A549 (cell line): ENCODE measurements around the gene RGS6. TPM values are rescaled to one million over a fixed set of nuclear protein-coding genes. Genes with fewer than 3 reads are reported as not detected.

Source experiments
- ATAC-seq, 2 experiments: fragments of 200-7000 bp in 1 of 2; fragments of >200 bp in 1 of 2; cut with Nextera tagmentation in 1 of 2; cut with Tn5 transposase in 1 of 2; 3 replicates each; pipeline versions ENCODE4 v1.8.0 to v1.9.1; 2018 to 2020; ENCODE audit warnings: mild to moderate bottlenecking in 1 of 2, moderate library complexity in 1 of 2
- CTCF ChIA-PET: fragments of 300-600 bp; sonication (Branson Sonifier 250); formaldehyde crosslinking; extraction: SDS; loops from one replicate; lab custom pipeline; 2021; ENCODE audit warnings: antibody characterized with exemption, inconsistent platforms; lab: Yijun Ruan, JAX
- POLR2A ChIA-PET: fragments of 350-600 bp; formaldehyde crosslinking; extraction: SDS; loops from one replicate; lab custom pipeline; 2021; ENCODE audit warnings: antibody characterized with exemption, inconsistent platforms; lab: Yijun Ruan, JAX
- DNase-seq, 2 experiments: peaks; one replicate each; pipeline versions ENCODE4 v3.0.0 to v3.0.0-alpha.2; 2011 to 2016; ENCODE audit warnings: low read depth in 1 of 2, low spot score in 1 of 2
- FAIRE-seq: peaks from 2 replicates; lab custom pipeline; 2011; peaks lifted over from hg19 to GRCh38; lab: Jason Lieb, UNC
- H3K27ac ChIP-seq, 2 experiments: fragments of >200 bp; sonication (Bioruptor Twin); formaldehyde crosslinking; 3 replicates each; pipeline ENCODE4 v1.5.1; 2016 to 2017
- H3K4me1 ChIP-seq: fragments of >200 bp; sonication (Bioruptor Twin); formaldehyde crosslinking; 3 replicates; pipeline ENCODE4 v1.6.1; 2016
- H3K4me2 ChIP-seq: fragments of >200 bp; sonication (Bioruptor Twin); formaldehyde crosslinking; 3 replicates; pipeline ENCODE4 v1.6.1; 2016
- H3K4me3 ChIP-seq: fragments of >200 bp; sonication (Bioruptor Twin); formaldehyde crosslinking; 3 replicates; pipeline ENCODE4 v1.5.1; 2016
- H3K9me3 ChIP-seq: fragments of >200 bp; sonication (Bioruptor Twin); formaldehyde crosslinking; 3 replicates; pipeline ENCODE4 v1.6.1; 2016
- BHLHE40 ChIP-seq: IDR thresholded peaks from 2 replicates; pipeline ENCODE4 v1.6.1; 2012; ENCODE audit warnings: low read depth, low read length, inconsistent platforms
- CBX8 ChIP-seq: fragments of 200-600 bp; sonication (generic); IDR thresholded peaks from 2 replicates; pipeline ENCODE4 v1.6.1; 2016
- CEBPB ChIP-seq, 2 experiments: fragments of >200 bp in 1 of 2; sonication (Bioruptor Twin) in 1 of 2; formaldehyde crosslinking in 1 of 2; IDR thresholded peaks; 2 replicates each; pipeline ENCODE4 v1.6.1; 2012 to 2016
- CHD2 ChIP-seq: fragments of 150-350 bp; IDR thresholded peaks from 2 replicates; pipeline ENCODE4 v1.6.1; 2014; ENCODE audit warnings: low read length; ENCODE audit not compliant: partially characterized antibody
- EHMT2 ChIP-seq: fragments of 200-600 bp; sonication (generic); IDR thresholded peaks from 2 replicates; pipeline ENCODE4 v1.6.1; 2016; ENCODE audit warnings: antibody characterized with exemption, low read depth, mild to moderate bottlenecking, moderate library complexity
- EP300 ChIP-seq, 2 experiments: fragments of >200 bp; sonication (Bioruptor Twin); formaldehyde crosslinking; IDR thresholded peaks; 2 replicates in 1 of 2; 3 replicates in 1 of 2; pipeline ENCODE4 v1.6.1; 2016 to 2017
- FOSB ChIP-seq: fragments of 250-450 bp; sonication (Bioruptor Pico); IDR thresholded peaks from 2 replicates; pipeline ENCODE4 v1.5.0; 2020; ENCODE audit warnings: mild to moderate bottlenecking, moderate library complexity
- FOSL2 ChIP-seq, 2 experiments: fragments of 450-650 bp in 1 of 2; fragments of >200 bp in 1 of 2; sonication (Bioruptor Twin) in 1 of 2; formaldehyde crosslinking; IDR thresholded peaks; 2 replicates each; pipeline versions ENCODE4 v1.5.0 to v1.6.1; 2016 to 2020; ENCODE audit warnings: mild to moderate bottlenecking in 1 of 2, moderate library complexity in 1 of 2
- FOXS1 ChIP-seq: fragments of 250-450 bp; sonication (Bioruptor Pico); IDR thresholded peaks from 2 replicates; pipeline ENCODE4 v1.5.0; 2020; ENCODE audit warnings: mild to moderate bottlenecking, moderate library complexity
- HDAC2 ChIP-seq: fragments of 200-600 bp; sonication (generic); IDR thresholded peaks from 2 replicates; pipeline ENCODE4 v1.6.1; 2016
- HEYL ChIP-seq: fragments of 250-450 bp; sonication (Bioruptor Pico); IDR thresholded peaks from 2 replicates; pipeline ENCODE4 v1.8.0; 2021; ENCODE audit warnings: mild to moderate bottlenecking, moderate library complexity
- HOXA7 ChIP-seq: fragments of 250-450 bp; sonication (Bioruptor Pico); IDR thresholded peaks from 2 replicates; pipeline ENCODE4 v1.5.0; 2020; ENCODE audit warnings: mild to moderate bottlenecking, moderate library complexity
- HOXB13 ChIP-seq: fragments of 250-450 bp; sonication (Bioruptor Pico); IDR thresholded peaks from 2 replicates; pipeline ENCODE4 v1.5.0; 2020; ENCODE audit warnings: low read depth, mild to moderate bottlenecking, moderate library complexity
- JUN ChIP-seq, 2 experiments: fragments of >200 bp; sonication (Bioruptor Twin); formaldehyde crosslinking; IDR thresholded peaks; 2 replicates in 1 of 2; 3 replicates in 1 of 2; pipeline ENCODE4 v1.6.1; 2016 to 2017
- MAZ ChIP-seq: fragments of 150-350 bp; IDR thresholded peaks from 2 replicates; pipeline ENCODE4 v1.6.1; 2014; ENCODE audit warnings: antibody characterized with exemption, low read depth, low read length, borderline replicate concordance
- NFE2L2 ChIP-seq: fragments of 150-350 bp; conservative IDR thresholded peaks from 2 replicates; pipeline ENCODE4 v1.6.1; 2014; ENCODE audit warnings: low read length
- NR3C1 ChIP-seq: fragments of >200 bp; sonication (Bioruptor Twin); formaldehyde crosslinking; IDR thresholded peaks from 3 replicates; pipeline ENCODE4 v1.6.1; 2017
- RAD21 ChIP-seq, 2 experiments: fragments of >200 bp in 1 of 2; sonication (Bioruptor Twin) in 1 of 2; formaldehyde crosslinking in 1 of 2; IDR thresholded peaks in 1 of 2; conservative IDR thresholded peaks in 1 of 2; 2 replicates in 1 of 2; 3 replicates in 1 of 2; pipeline ENCODE4 v1.6.1; 2012 to 2018; ENCODE audit warnings: inconsistent platforms in 1 of 2
- RNF2 ChIP-seq: fragments of 200-600 bp; sonication (generic); IDR thresholded peaks from 2 replicates; pipeline ENCODE4 v1.6.1; 2016; ENCODE audit warnings: low read depth, mild to moderate bottlenecking, antibody characterized with exemption, moderate library complexity, borderline replicate concordance
- SMC3 ChIP-seq: fragments of >200 bp; sonication (Bioruptor Twin); formaldehyde crosslinking; IDR thresholded peaks from 3 replicates; pipeline ENCODE4 v1.6.1; 2018; ENCODE audit warnings: inconsistent platforms
- ZC3H11A ChIP-seq: fragments of 450-650 bp; IDR thresholded peaks from 2 replicates; pipeline ENCODE4 v1.6.1; 2014; ENCODE audit warnings: antibody characterized with exemption, mild to moderate bottlenecking
- ZNF302 ChIP-seq: fragments of 250-450 bp; sonication (Bioruptor Pico); IDR thresholded peaks from 2 replicates; pipeline ENCODE4 v1.9.0; 2021; ENCODE audit warnings: inconsistent platforms, mild to moderate bottlenecking, moderate library complexity
- WGBS: methylation state at CpG from one replicate; pipeline ENCODE4 v1.1.6; 2017; ENCODE audit errors: missing lambda C conversion rate; 5-methylcytosine and 5-hydroxymethylcytosine counted together
- polyA plus RNA-seq, 4 experiments: library from polyadenylated mRNA; depleted of rRNA in 3 of 4; stranded (reverse); fragments of >200 nt; fragmentation: RNase III in 1 of 4; extraction: RNeasy Plus Mini Kit Qiagen cat#74134 plus additional on column Dnase treatment in 1 of 4; gene quantifications; 2 replicates in 3 of 4; 3 replicates in 1 of 4; pipeline ENCODE4 v1.2.3, GENCODE V29; 2011 to 2017
- TF ChIP-seq, protein P1 (sequence below): fragments of >200 bp; sonication (Bioruptor Twin); formaldehyde crosslinking; IDR thresholded peaks from 3 replicates; pipeline ENCODE4 v1.5.1; 2016
- TF ChIP-seq, protein P2 (sequence below): fragments of 200-600 bp; sonication (generic); IDR thresholded peaks from 2 replicates; pipeline ENCODE4 v1.6.1; 2016; ENCODE audit warnings: antibody characterized with exemption, mild to moderate bottlenecking, moderate library complexity

RGS6 gene
- polyA plus RNA-seq, 2 of the 4 experiments (the other 2 are of a cell fraction), result not detected

GRCh38 chr14:72577521-72577920 lies 645.3 kb downstream of the RGS6 start (continued):
- TF ChIP-seq HOXB13 (CRISPR knock-in tag) (no peak), RNF2 (no peak)

DNA sequence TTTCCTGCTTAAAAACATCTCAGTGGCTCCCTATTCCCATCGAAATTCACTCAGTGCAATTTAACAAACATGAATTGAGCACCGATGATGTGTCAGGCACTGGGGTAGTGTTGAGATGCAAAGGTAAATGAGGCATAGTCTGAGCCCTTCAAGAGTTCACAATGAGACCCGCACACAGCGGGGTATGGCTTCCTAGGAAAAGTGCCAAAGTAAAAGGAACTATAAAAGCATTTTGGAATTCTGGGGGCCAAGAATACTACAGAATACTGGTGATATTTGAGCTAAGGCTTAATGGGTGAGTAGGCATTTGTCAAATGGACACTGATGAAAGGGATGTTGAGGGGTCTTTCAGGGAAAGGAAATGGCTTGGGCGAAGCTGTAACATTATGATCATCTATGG lies 646.3 kb downstream of the RGS6 start:
- no peak overlapping the region for H3K27ac ChIP-seq
- H3K4me3 ChIP-seq, result no peak overlapping the region
- no peak for FAIRE-seq
- no peaks in the 10 kb centered on the region for H3K9me3 ChIP-seq
- H3K4me2 ChIP-seq, result no peak overlapping the region
- ChIA-PET POLR2A (no interaction called here), CTCF (interaction anchor here (0.6 to 1.1 kb wide), 3 partner anchors 9 to 61 kb away, joined by 3 read pairs; no protein-coding TSS in a partner anchor)
- DNase-seq, result no peak
- 37% methylated on average over 5 of the region's 5 CpGs for WGBS
- TF ChIP-seq HOXB13 (CRISPR knock-in tag) (no peak), SMC3 (no peak)
- no peak for ATAC-seq
- H3K4me1 ChIP-seq, result no peaks in the 10 kb centered on the region

- Histone ChIP-seq H3K9me3 (no peaks in the 10 kb centered on the region), H3K4me2 (no peak overlapping the region), H3K27ac (no peak overlapping the region), H3K4me1 (no peaks in the 10 kb centered on the region), H3K4me3 (no peak overlapping the region)
- ChIA-PET POLR2A (no interaction called here), CTCF (interaction anchor here (0.5 to 0.6 kb wide), 2 partner anchors 18 to 323 kb away, joined by 3 to 4 read pairs; no protein-coding TSS in a partner anchor)
- WGBS, result 29% methylated on average over 1 of the region's 1 CpG
- no peak for DNase-seq
- TF ChIP-seq FOSB (CRISPR knock-in tag), result no peak
- TF ChIP-seq, protein P1, sequence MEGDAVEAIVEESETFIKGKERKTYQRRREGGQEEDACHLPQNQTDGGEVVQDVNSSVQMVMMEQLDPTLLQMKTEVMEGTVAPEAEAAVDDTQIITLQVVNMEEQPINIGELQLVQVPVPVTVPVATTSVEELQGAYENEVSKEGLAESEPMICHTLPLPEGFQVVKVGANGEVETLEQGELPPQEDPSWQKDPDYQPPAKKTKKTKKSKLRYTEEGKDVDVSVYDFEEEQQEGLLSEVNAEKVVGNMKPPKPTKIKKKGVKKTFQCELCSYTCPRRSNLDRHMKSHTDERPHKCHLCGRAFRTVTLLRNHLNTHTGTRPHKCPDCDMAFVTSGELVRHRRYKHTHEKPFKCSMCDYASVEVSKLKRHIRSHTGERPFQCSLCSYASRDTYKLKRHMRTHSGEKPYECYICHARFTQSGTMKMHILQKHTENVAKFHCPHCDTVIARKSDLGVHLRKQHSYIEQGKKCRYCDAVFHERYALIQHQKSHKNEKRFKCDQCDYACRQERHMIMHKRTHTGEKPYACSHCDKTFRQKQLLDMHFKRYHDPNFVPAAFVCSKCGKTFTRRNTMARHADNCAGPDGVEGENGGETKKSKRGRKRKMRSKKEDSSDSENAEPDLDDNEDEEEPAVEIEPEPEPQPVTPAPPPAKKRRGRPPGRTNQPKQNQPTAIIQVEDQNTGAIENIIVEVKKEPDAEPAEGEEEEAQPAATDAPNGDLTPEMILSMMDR, result no peak
- no peak for TF ChIP-seq RAD21 (conservative IDR thresholded peaks at IDR 0.05 in 1 of 2, IDR thresholded peaks at IDR 0.05 in 1 of 2)
- no peak for TF ChIP-seq CHD2
- TF ChIP-seq HEYL, result no peak
- TF ChIP-seq FOXS1, result no peak
- no peak for TF ChIP-seq CBX8
- TF ChIP-seq ZC3H11A, result no peak
- TF ChIP-seq NR3C1, result no peak
- TF ChIP-seq ZNF302, result no peak
- no peak for TF ChIP-seq HOXA7 (CRISPR knock-in tag)
- ATAC-seq, result no peak
- FAIRE-seq, result no peak
These were observed 650.4 kb downstream of the RGS6 start for GRCh38 chr14:72582582-72582981.

GRCh38 chr14:72583316-72584272 lies 651.4 kb downstream of the RGS6 start:
- DNase-seq (no peak), ATAC-seq (no peak), FAIRE-seq (no peak)
- H3K9me3 ChIP-seq, result no peaks in the 10 kb centered on the region; the same call in 2 of the 3 replicates
- CTCF ChIA-PET, result interaction anchor here (1.6 kb wide), 1 partner anchor 67 kb away, joined by 7 read pairs; no protein-coding TSS in a partner anchor
- H3K4me1 ChIP-seq, result no peaks in the 10 kb centered on the region
- H3K4me3 ChIP-seq, result no peak overlapping the region
- H3K4me2 ChIP-seq, result no peak overlapping the region
- H3K27ac ChIP-seq, result no peak overlapping the region
- TF ChIP-seq NR3C1, result no peak
- TF ChIP-seq JUN (IDR thresholded peaks at IDR 0.05), result no peak
- TF ChIP-seq FOSB (CRISPR knock-in tag), result no peak
- TF ChIP-seq MAZ, result no peak
- no peak for TF ChIP-seq BHLHE40
- no peak for TF ChIP-seq CEBPB (IDR thresholded peaks at IDR 0.05)
- no peak for TF ChIP-seq RNF2
- TF ChIP-seq NFE2L2, result no peak
- no peak for TF ChIP-seq HDAC2
- TF ChIP-seq FOSL2 (IDR thresholded peaks at IDR 0.05), result no peak
- TF ChIP-seq FOSL2 (CRISPR knock-in tag; IDR thresholded peaks at IDR 0.05), result no peak
- TF ChIP-seq, protein P2, sequence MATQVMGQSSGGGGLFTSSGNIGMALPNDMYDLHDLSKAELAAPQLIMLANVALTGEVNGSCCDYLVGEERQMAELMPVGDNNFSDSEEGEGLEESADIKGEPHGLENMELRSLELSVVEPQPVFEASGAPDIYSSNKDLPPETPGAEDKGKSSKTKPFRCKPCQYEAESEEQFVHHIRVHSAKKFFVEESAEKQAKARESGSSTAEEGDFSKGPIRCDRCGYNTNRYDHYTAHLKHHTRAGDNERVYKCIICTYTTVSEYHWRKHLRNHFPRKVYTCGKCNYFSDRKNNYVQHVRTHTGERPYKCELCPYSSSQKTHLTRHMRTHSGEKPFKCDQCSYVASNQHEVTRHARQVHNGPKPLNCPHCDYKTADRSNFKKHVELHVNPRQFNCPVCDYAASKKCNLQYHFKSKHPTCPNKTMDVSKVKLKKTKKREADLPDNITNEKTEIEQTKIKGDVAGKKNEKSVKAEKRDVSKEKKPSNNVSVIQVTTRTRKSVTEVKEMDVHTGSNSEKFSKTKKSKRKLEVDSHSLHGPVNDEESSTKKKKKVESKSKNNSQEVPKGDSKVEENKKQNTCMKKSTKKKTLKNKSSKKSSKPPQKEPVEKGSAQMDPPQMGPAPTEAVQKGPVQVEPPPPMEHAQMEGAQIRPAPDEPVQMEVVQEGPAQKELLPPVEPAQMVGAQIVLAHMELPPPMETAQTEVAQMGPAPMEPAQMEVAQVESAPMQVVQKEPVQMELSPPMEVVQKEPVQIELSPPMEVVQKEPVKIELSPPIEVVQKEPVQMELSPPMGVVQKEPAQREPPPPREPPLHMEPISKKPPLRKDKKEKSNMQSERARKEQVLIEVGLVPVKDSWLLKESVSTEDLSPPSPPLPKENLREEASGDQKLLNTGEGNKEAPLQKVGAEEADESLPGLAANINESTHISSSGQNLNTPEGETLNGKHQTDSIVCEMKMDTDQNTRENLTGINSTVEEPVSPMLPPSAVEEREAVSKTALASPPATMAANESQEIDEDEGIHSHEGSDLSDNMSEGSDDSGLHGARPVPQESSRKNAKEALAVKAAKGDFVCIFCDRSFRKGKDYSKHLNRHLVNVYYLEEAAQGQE, result no peak
- TF ChIP-seq RAD21 (conservative IDR thresholded peaks at IDR 0.05 in 1 of 2, IDR thresholded peaks at IDR 0.05 in 1 of 2), result no peak
- TF ChIP-seq EP300 (IDR thresholded peaks at IDR 0.05), result no peak
- TF ChIP-seq CBX8, result no peak
- TF ChIP-seq EHMT2, result no peak
- WGBS, result 41% methylated on average over 5 of the region's 5 CpGs
- POLR2A ChIA-PET, result no interaction called here
